Left forelimb (tissue), 1 donor: ENCODE results near the gene EFCAB13.

ENCODE experiments used
- DNase-seq: peaks from one replicate; pipeline ENCODE4 v3.0.0-alpha.2; 2018; ENCODE audit warnings: low spot score

EFCAB13 gene

GRCh38 chr17:47323382-47324223 lies at the start of gene EFCAB13:
Gene EFCAB13 (plus strand): TSS chr17:47323955. CDS start chr17:47328354, 4,399 bp downstream.
- peak; percentile 94 for DNase-seq

DNA sequence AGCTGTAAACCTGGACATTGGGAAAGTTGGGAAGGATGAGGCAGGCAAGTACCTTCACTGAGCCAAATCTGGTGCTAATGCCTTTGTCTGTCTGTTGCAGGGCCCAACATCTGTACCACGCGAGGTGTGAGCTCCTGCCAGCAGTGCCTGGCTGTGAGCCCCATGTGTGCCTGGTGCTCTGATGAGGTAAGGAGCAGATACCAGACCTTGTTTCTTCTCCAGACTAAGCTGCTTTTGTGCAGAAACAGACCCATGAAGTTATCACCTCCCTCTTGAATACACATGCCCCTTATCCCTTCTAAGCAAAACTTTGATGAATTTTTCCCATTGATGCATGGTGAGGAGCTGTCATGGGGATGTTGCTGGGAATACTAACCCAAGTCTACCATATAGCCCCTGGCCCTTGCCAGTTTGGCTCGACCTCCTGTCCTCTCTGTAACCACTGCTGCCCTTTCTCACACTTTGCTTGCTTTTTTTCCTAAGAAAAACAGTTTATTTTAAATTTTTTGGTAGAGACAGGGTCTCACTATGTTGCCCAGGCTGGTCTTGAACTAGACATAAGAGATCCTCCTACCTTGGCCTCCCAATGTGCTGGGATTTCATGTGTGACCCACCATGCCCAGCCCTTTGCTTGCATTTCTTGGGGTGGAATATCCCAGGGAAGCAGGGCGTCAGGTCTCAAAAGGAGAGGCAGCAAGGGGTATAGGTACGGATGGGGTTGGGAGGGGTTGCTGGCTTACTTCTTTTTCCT lies 49.3 kb upstream of the EFCAB13 start:
- no peak for DNase-seq

GRCh38 chr17:47275245-47275984 lies 48.3 kb upstream of the EFCAB13 start:
- DNase-seq = peak; percentile 91

DNA sequence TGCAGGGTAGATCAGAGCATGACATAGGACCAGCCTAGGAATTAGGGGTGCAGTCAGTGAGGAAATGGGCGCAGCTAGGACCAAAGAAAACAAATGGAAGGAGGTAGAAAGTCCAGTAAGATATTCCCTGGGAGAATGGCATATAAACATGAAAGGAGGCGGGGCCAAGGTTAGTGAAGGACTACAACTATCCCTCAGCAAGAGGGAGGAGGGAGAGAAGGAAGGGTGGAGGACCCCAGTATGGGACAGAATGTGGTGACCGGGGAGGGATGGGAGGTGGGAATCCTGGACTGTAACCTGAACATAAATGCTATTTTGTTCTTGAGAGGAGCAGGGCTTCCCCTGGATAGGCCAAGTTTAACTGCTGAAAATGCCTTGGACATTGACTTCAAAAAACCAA lies 47.3 kb upstream of the EFCAB13 start:
- no peak for DNase-seq

DNA sequence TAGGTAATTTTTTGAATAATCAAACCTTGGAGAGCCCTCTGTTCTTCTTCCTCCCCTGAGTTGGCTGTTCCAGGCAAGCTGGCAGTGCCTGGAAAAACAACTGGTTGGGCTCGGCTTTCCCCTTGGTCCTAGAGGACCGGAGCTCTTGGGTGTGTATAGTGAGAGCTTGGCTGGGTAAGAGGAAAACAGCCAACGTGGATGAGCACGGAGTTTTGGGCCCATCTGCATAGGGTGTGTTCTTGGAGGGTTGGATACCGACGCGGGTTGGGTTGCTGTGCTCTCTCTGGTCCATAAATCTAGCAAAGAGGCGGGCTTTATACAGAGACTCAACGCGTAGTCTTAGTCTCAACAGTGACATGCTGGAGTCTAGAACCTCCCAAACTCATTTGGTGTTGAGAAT lies 46.9 kb upstream of the EFCAB13 start:
- no peak for DNase-seq

- DNase-seq = no peak
These were observed 45.8 kb upstream of the EFCAB13 start for GRCh38 chr17:47277921-47278320.

- no peak for DNase-seq
These were observed 45.2 kb upstream of the EFCAB13 start for GRCh38 chr17:47278561-47278960.

GRCh38 chr17:47279062-47279801 lies 44.5 kb upstream of the EFCAB13 start:
- no peak for DNase-seq

DNA sequence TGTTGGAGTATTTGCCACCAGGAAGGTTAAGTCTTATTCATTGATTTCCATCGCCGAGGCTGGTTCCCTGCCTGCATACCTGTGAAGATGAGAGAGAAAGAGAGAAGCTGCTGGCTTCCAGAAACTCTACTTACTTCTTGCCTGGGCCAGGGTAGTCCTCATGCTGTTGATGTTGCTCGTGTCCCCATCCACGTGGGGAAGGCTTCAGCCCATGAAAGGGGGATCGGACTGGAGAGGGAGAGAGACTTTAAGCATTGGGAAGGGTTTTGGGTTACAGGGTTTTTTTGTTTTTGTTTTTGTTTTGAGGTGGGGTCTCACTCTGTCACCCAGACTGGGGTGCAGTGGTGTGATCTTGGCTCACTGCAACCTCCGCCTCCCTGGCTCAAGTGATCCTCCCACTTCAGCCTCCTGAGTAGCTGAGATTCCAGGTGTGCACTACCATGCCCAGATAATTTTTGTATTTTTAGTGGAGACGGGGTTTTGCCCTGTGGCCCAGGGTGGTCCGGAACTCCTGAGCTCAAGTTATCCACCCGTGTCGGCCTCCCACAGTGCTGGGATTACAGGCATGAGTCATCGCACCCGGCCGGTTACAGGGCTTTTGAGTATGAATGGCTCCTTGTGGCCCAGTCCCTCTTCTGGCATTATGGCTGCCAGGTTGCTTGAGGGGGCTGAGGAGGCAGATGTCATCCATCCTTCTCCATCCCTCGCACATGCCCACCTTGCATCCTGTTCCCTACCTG lies 43.5 kb upstream of the EFCAB13 start:
- no peak for DNase-seq

DNA sequence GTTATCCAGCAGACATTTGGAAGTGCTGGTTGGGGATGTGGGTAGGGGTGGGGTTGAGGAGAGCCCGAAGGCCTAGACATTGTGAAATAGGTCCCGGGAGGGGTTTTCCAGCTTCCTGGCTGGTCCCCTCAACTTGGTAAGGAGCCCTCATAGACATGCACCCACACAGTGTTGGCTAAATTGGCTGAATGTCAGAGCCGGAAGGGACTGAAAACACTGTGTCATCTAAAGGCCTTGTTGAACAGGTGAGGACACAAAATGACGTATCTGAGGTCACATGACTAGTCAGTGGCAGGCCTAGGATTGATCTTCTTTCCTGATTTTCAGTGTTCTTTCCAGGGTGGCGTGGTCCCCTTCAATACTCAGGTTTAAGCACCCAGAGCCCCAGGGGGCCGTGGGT lies 42.5 kb upstream of the EFCAB13 start:
- no peak for DNase-seq

- no peak for DNase-seq
These were observed 38.8 kb upstream of the EFCAB13 start for GRCh38 chr17:47285003-47285402.

DNA sequence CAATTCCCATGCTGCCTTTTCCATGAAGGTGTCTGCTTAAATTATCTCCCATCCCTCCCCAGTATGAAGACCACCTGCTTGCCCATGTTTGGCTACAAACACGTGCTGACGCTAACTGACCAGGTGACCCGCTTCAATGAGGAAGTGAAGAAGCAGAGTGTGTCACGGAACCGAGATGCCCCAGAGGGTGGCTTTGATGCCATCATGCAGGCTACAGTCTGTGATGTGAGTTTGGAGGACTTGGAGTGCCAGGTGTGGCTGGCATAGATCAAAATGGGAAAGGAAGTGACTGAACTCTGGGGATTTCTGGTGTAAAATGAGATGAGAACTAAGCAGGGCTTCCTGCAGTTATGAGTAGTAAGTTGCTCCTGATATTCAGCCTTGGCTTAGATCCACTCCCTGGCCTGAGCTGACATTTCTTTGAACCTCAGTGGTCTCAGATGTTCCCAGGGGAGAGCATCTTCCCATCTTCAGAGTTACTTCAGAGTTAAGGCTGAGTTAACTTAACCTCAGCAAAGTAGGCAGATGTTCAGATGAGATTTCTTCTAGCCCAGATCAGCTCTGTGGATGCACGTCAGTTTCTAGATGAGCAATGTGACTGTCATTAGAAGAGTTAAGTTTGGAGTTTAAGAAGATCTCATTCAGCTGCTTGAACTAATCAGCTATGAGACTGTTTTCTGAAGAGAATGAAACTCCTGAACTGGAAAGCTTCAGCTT lies 37.4 kb upstream of the EFCAB13 start:
- DNase-seq = no peak

GRCh38 chr17:47287068-47287467 lies 36.7 kb upstream of the EFCAB13 start:
- no peak for DNase-seq

DNA sequence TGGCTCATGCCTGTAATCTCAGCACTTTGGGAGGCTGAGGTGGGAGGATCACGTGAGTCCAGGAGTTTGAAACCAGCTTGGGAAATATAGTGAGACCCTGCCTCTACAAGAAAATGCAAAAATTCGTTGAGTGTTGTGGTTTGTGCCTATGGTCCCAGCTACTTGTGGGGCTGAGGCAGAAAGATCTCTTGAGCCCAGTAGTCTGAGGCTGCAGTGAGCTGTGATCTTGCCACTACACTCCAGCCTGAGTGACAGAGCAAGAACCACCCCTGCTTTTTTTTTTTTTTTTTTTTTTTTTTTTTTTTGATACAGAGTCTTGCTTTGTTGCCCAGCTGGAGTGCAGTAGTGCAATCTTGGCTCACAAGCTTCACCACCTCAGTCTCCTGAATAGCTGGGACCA lies 36.1 kb upstream of the EFCAB13 start:
- DNase-seq = no peak

DNA sequence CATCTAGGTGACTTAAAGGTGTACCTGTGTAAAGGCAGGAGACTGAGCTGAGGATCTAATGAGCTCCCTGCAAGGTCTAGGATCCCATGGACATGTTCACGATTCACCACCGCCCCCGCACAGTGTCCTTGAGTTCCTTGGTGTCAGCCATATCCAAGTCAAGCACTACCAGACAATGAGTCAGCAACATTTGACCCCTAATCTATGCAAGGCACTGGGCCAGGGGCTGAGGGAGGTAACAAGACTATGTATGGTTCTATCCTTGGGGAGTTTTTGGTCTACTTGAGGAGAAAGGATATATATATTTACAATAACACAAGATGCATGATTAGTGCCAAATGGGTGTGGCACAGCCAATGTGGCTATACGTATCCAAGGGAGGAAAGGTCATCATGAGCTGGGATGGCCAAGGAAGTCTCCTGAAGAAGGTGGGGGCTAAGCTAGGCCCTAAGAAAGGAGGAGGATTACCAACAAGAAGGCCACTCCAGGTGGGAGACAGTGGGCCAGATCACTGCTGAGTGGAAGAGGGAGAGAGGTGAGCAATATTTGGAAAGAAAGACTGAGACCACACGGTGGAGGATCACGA lies 35.1 kb upstream of the EFCAB13 start:
- no peak for DNase-seq

- DNase-seq = no peak
These were observed 34.5 kb upstream of the EFCAB13 start for GRCh38 chr17:47289302-47289701.

DNA sequence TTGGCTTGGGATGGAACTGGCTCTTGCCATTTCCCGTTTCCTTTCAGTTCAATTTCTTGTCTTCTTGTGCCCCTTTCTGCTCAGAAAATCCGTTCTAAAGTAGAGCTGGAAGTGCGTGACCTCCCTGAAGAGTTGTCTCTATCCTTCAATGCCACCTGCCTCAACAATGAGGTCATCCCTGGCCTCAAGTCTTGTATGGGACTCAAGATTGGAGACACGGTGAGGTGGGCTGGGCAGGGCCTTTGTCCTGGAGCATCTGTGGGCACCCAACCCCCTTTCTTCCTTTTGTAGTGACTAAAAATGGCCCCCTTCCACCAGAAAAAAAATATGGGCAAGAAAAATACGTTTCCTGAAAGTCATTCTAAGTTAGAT lies 32.9 kb upstream of the EFCAB13 start:
- DNase-seq = no peak

- DNase-seq = no peak
These were observed 32.4 kb upstream of the EFCAB13 start for GRCh38 chr17:47291242-47291873.

DNA sequence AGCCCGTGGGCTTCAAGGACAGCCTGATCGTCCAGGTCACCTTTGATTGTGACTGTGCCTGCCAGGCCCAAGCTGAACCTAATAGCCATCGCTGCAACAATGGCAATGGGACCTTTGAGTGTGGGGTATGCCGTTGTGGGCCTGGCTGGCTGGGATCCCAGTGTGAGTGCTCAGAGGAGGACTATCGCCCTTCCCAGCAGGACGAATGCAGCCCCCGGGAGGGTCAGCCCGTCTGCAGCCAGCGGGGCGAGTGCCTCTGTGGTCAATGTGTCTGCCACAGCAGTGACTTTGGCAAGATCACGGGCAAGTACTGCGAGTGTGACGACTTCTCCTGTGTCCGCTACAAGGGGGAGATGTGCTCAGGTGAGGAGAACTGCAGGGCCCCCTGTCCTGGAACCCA lies 31.5 kb upstream of the EFCAB13 start:
- DNase-seq = no peak
